CD4-positive, alpha-beta T cell treated with Interleukin-17A for 1 hour (primary cell): ENCODE results near the gene TMEM183A.
"Not testable (repeated sequence)": the region's sequence is repeated elsewhere in the genome, so short reads cannot be mapped to it uniquely, and the experiment has no call there.

Experiments used
- DNase-seq: peaks from one replicate; pipeline ENCODE4 v3.0.0-alpha.2; 2020

Gene TMEM183A

GRCh38 chr1:203006948-203007871 lies at the start of gene TMEM183A:
TMEM183A (plus strand) TSS chr1:203007374; CDS start chr1:203007466, 92 bp downstream.
- DNase-seq, result peak; percentile 97

GRCh38 chr1:202957733-202958543 lies 49.2 kb upstream of the TMEM183A start, which contains the start of gene ADIPOR1:
ADIPOR1 (minus strand) TSS chr1:202958312; CDS start chr1:202951070, 7,242 bp downstream.
- peak; percentile 95 for DNase-seq

- peak; percentile 42 for DNase-seq
Observed at GRCh38 chr1:202958544-202959275, 48.5 kb upstream of the TMEM183A start.

- DNase-seq, result no peak
Observed at GRCh38 chr1:202959276-202959620, 47.9 kb upstream of the TMEM183A start.

- no peak for DNase-seq
Observed at GRCh38 chr1:202961220-202961880, 45.8 kb upstream of the TMEM183A start.

GRCh38 chr1:202964791-202965410 lies 42.3 kb upstream of the TMEM183A start:
- DNase-seq, result no peak

GRCh38 chr1:202965422-202965821 lies 41.8 kb upstream of the TMEM183A start:
- DNase-seq, result no peak

- peak; percentile 9 for DNase-seq
Observed at GRCh38 chr1:202966006-202966898, 40.9 kb upstream of the TMEM183A start.

GRCh38 chr1:202967684-202968281 lies 39.4 kb upstream of the TMEM183A start:
- DNase-seq, result peak; percentile 47

- DNase-seq, result no peak
Observed at GRCh38 chr1:202968351-202968750, 38.8 kb upstream of the TMEM183A start.

- peak; percentile 63 for DNase-seq
Observed at GRCh38 chr1:202968895-202969295, 38.3 kb upstream of the TMEM183A start.

GRCh38 chr1:202972046-202972445 lies 35.1 kb upstream of the TMEM183A start:
- no peak for DNase-seq

GRCh38 chr1:202974856-202975255 lies 32.3 kb upstream of the TMEM183A start:
- no peak for DNase-seq

GRCh38 chr1:202976633-202977032 lies 30.5 kb upstream of the TMEM183A start:
- no peak for DNase-seq

GRCh38 chr1:202979459-202979858 lies 27.7 kb upstream of the TMEM183A start:
- no peak for DNase-seq

- DNase-seq, result no peak
Observed at GRCh38 chr1:202981939-202982338, 25.2 kb upstream of the TMEM183A start.

GRCh38 chr1:202982715-202983430 lies 24.3 kb upstream of the TMEM183A start:
- no peak for DNase-seq

GRCh38 chr1:202986120-202986519 lies 21.1 kb upstream of the TMEM183A start:
- not testable (repeated sequence) for DNase-seq

GRCh38 chr1:202987255-202987654 lies 19.9 kb upstream of the TMEM183A start:
- no peak for DNase-seq
